DOHH2 (cell line): Measurements from ENCODE around the gene DPAGT1.
A peak's percentile ranks its signal among the peaks of the same experiment; 100 is the strongest.

ENCODE experiments used
- H3F3A ChIP-seq: fragments of 200-600 bp; sonication (generic), shearing (Covaris generic); 2 replicates; pipeline ENCODE4 v1.6.0; 2016; ENCODE audit warnings: antibody characterized with exemption, mild to moderate bottlenecking; ENCODE audit not compliant: control insufficient read depth, insufficient read depth
- H3K27ac ChIP-seq: fragments of 200-600 bp; sonication (generic); 2 replicates; pipeline ENCODE4 v1.5.1; 2014; ENCODE audit warnings: low read depth, mild to moderate bottlenecking, low read length, moderate library complexity
- H3K27me3 ChIP-seq: fragments of 200-600 bp; sonication (generic); 2 replicates; pipeline ENCODE4 v1.6.1; 2014; ENCODE audit warnings: mild to moderate bottlenecking, low read length, mixed read lengths; ENCODE audit not compliant: control insufficient read depth
- H3K36me3 ChIP-seq: fragments of 200-600 bp; sonication (generic); 2 replicates; pipeline ENCODE4 v1.6.1; 2014; ENCODE audit warnings: mild to moderate bottlenecking, low read length, moderate library complexity, mixed read lengths; ENCODE audit not compliant: control insufficient read depth
- H3K4me1 ChIP-seq: fragments of 200-600 bp; sonication (generic); 2 replicates; pipeline ENCODE4 v1.6.1; 2014; ENCODE audit warnings: mild to moderate bottlenecking, low read length, mixed read lengths; ENCODE audit not compliant: control insufficient read depth
- H3K4me2 ChIP-seq: fragments of 200-600 bp; sonication (generic); 2 replicates; pipeline ENCODE4 v1.6.0; 2014; ENCODE audit warnings: mild to moderate bottlenecking, low read length, moderate library complexity
- H3K4me3 ChIP-seq: fragments of 200-600 bp; sonication (generic); 2 replicates; pipeline ENCODE4 v1.5.1; 2014; ENCODE audit warnings: mild to moderate bottlenecking, low read length, mixed read lengths
- H3K79me2 ChIP-seq: fragments of 200-600 bp; sonication (generic); 2 replicates; pipeline ENCODE4 v1.6.1; 2014; ENCODE audit warnings: mild to moderate bottlenecking, low read length, mixed read lengths; ENCODE audit not compliant: control insufficient read depth
- H3K9me2 ChIP-seq: fragments of 200-600 bp; sonication (generic); replicated peaks from 2 replicates; pipeline ENCODE4 v1.6.1; 2014; ENCODE audit warnings: mild to moderate bottlenecking, low read length, mixed read lengths; ENCODE audit not compliant: control insufficient read depth
- H3K9me3 ChIP-seq: fragments of 200-600 bp; sonication (generic); 2 replicates; pipeline ENCODE4 v1.6.1; 2014; ENCODE audit warnings: antibody characterized with exemption, low read length, mixed read lengths; ENCODE audit not compliant: control insufficient read depth, insufficient read depth
- H4K20me1 ChIP-seq: fragments of 200-600 bp; sonication (generic); 2 replicates; pipeline ENCODE4 v1.6.0; 2014; ENCODE audit warnings: low read depth, mild to moderate bottlenecking, antibody characterized with exemption, low read length, moderate library complexity; ENCODE audit not compliant: control insufficient read depth, insufficient read depth
- EZH2phosphoT487 ChIP-seq: fragments of 200-600 bp; sonication (generic); IDR thresholded peaks from 2 replicates; pipeline ENCODE4 v1.6.1; 2017; ENCODE audit warnings: borderline replicate concordance, mild to moderate bottlenecking, antibody characterized with exemption, low read length, moderate library complexity, mixed read lengths
- TF ChIP-seq, protein P1 (sequence below): fragments of 200-600 bp; sonication (generic); IDR thresholded peaks from one replicate; pipeline ENCODE4 v1.5.1; 2014; ENCODE audit warnings: antibody characterized with exemption, mild to moderate bottlenecking, low read depth, low read length; ENCODE audit not compliant: poor library complexity, severe bottlenecking

DPAGT1 gene

DNA sequence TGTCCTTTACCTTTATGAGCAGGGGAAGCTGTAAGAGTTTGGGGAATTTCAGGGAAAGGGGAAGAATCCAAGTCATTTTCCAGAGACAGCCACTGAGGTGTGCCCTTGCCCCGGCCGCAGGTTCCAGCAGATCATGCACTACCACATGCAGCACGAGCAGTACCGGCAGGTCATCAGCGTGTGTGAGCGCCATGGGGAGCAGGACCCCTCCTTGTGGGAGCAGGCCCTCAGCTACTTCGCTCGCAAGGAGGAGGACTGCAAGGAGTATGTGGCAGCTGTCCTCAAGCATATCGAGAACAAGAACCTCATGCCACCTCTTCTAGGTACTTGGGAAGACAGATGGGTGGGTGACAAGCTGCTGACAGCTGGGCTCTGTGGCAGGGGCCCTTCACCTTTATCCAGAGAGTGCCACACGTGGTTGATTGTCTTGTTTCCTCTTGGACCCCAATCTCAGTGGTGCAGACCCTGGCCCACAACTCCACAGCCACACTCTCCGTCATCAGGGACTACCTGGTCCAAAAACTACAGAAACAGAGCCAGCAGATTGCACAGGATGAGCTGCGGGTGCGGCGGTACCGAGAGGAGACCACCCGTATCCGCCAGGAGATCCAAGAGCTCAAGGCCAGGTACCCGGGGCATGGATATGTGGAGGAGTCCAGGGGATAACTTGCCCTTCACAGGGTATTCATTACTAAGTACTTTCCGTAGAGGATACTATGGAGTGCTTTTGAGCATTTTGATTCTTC lies 22.8 kb downstream of the DPAGT1 start:
- no peaks in the 10 kb centered on the region for H3K79me2 ChIP-seq
- no peaks in the 10 kb centered on the region; the same call in 1 of the 2 replicates for H3F3A ChIP-seq
- H3K4me3 ChIP-seq: no peak overlapping the region
- H3K27me3 ChIP-seq: no peaks in the 10 kb centered on the region
- H3K27ac ChIP-seq: no peak overlapping the region
- no peak overlapping the region for H3K4me2 ChIP-seq
- H3K4me1 ChIP-seq: no peaks in the 10 kb centered on the region
- no peaks in the 10 kb centered on the region for H3K9me3 ChIP-seq
- peaks cover 56% of the 10 kb centered on the region for H3K36me3 ChIP-seq
- H4K20me1 ChIP-seq: no peaks in the 10 kb centered on the region
- no peak for TF ChIP-seq EZH2phosphoT487
- TF ChIP-seq, protein P1, sequence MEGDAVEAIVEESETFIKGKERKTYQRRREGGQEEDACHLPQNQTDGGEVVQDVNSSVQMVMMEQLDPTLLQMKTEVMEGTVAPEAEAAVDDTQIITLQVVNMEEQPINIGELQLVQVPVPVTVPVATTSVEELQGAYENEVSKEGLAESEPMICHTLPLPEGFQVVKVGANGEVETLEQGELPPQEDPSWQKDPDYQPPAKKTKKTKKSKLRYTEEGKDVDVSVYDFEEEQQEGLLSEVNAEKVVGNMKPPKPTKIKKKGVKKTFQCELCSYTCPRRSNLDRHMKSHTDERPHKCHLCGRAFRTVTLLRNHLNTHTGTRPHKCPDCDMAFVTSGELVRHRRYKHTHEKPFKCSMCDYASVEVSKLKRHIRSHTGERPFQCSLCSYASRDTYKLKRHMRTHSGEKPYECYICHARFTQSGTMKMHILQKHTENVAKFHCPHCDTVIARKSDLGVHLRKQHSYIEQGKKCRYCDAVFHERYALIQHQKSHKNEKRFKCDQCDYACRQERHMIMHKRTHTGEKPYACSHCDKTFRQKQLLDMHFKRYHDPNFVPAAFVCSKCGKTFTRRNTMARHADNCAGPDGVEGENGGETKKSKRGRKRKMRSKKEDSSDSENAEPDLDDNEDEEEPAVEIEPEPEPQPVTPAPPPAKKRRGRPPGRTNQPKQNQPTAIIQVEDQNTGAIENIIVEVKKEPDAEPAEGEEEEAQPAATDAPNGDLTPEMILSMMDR: no peak
- no peaks in the 10 kb centered on the region for H3K9me2 ChIP-seq

DNA sequence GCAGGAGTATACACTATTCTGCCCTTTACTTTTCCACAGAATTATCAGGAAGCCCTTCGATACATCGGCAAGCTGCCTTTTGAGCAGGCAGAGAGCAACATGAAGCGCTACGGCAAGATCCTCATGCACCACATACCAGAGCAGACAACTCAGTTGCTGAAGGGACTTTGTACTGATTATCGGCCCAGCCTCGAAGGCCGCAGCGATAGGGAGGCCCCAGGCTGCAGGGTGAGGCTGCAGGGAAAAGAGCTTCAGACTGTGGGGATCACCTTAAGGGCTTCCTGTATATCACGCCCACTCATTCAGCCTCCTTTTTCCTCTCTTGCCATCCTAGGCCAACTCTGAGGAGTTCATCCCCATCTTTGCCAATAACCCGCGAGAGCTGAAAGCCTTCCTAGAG lies 23.8 kb downstream of the DPAGT1 start:
- no peak for TF ChIP-seq EZH2phosphoT487
- TF ChIP-seq, protein P1: no peak
- no peak overlapping the region for H3K4me3 ChIP-seq
- H3F3A ChIP-seq: no peaks in the 10 kb centered on the region; the same call in 1 of the 2 replicates
- H4K20me1 ChIP-seq: no peaks in the 10 kb centered on the region
- H3K27ac ChIP-seq: no peak overlapping the region
- no peaks in the 10 kb centered on the region for H3K9me2 ChIP-seq
- no peaks in the 10 kb centered on the region for H3K4me1 ChIP-seq
- no peaks in the 10 kb centered on the region for H3K27me3 ChIP-seq
- H3K36me3 ChIP-seq: peaks cover 66% of the 10 kb centered on the region
- no peaks in the 10 kb centered on the region for H3K79me2 ChIP-seq
- H3K4me2 ChIP-seq: no peak overlapping the region
- no peaks in the 10 kb centered on the region for H3K9me3 ChIP-seq

DNA sequence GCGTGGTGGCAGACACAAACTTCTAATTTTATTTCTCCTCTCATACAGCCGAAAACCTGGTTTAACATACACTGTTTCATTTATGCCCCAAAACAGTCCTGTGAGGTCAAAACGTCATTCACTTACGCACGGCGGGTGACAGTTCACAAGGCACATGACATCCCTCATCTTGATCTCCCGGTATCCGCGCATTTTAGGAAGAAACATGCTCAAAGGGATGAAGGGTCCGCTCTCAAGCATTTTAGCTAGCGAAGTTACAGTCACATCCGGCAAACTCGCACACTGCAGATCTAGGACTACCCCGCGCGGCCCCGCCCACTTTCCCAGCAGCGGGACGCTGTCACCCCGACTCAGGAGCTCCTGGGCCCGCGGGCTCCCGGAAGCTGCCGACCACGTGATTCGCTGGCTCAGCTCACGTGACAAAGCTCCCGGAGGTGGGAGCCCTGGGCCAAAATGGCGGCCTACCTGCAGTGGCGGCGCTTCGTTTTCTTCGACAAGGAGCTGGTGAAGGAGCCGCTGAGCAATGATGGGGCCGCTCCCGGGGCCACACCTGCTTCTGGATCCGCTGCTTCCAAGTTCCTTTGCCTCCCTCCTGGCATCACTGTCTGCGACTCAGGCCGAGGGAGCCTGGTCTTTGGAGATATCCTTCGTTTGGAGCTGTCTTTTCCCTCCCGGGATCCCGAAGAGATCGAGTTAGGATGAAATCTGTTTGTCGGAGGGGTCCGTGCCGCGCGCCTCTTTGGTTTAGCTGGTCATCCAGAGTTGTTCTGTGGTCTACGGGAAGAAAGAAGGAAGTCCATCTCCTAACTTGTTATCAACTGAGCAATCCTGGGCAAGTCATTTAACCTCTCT lies 34.1 kb downstream of the DPAGT1 start, which contains the start of gene VPS11:
Gene VPS11, plus strand, starts transcription at position 448 of the 852 bp plus-strand sequence. Its CDS starts 6 bp downstream, at position 454.
- Histone ChIP-seq H3K9me2 (no peaks in the 10 kb centered on the region), H3K4me3 (peak within 1 kb of the TSS; percentile 91), H3K79me2 (peaks cover 37% of the 10 kb centered on the region), H4K20me1 (no peaks in the 10 kb centered on the region), H3K4me1 (peaks cover 21% of the 10 kb centered on the region), H3K4me2 (peak within 1 kb of the TSS; percentile 76), H3K9me3 (no peaks in the 10 kb centered on the region), H3K36me3 (peaks cover 29% of the 10 kb centered on the region), H3F3A (peaks cover 7% of the 10 kb centered on the region; the same call in 1 of the 2 replicates), H3K27ac (peak within 1 kb of the TSS; percentile 59), H3K27me3 (no peaks in the 10 kb centered on the region)
- TF ChIP-seq EZH2phosphoT487: no peak
- TF ChIP-seq, protein P1: no peak
